Suprapubic skin (tissue), 4 donors: Measurements from ENCODE around the gene C13orf46. TPM values are rescaled to one million over a fixed set of nuclear protein-coding genes. Genes with fewer than 3 reads are reported as not detected.
A peak's percentile ranks its signal among the peaks of the same experiment; 100 is the strongest.

ENCODE experiments used
- DNase-seq, 2 donors: peaks; one replicate each; pipeline ENCODE4 v3.0.0-alpha.2; 2019; ENCODE audit warnings: low spot score in 2 of 2
- H3K27ac ChIP-seq: fragments of 200-600 bp; sonication (generic); one replicate; pipeline ENCODE4 v1.5.1; 2019
- H3K27me3 ChIP-seq: fragments of 200-600 bp; sonication (generic); one replicate; pipeline ENCODE4 v1.5.1; 2019
- H3K36me3 ChIP-seq: fragments of 200-600 bp; sonication (generic); one replicate; pipeline ENCODE4 v1.5.1; 2019
- H3K4me1 ChIP-seq: fragments of 200-600 bp; sonication (generic); one replicate; pipeline ENCODE4 v1.5.1; 2019
- H3K4me3 ChIP-seq: fragments of 200-600 bp; sonication (generic); one replicate; pipeline ENCODE4 v1.5.1; 2019; ENCODE audit warnings: mild to moderate bottlenecking
- H3K9me3 ChIP-seq: fragments of 200-600 bp; sonication (generic); one replicate; pipeline ENCODE4 v1.5.1; 2019
- CTCF ChIP-seq, 2 donors: fragments of 200-600 bp in 1 of 2; fragments of 450-650 bp in 1 of 2; sonication (generic) in 1 of 2; IDR thresholded peaks; one replicate each; pipeline ENCODE4 v1.5.1; 2016 to 2019; ENCODE audit warnings: antibody characterized with exemption in 2 of 2, mild to moderate bottlenecking in 1 of 2, moderate library complexity in 1 of 2
- EP300 ChIP-seq: sonication (generic); formaldehyde crosslinking; IDR thresholded peaks from one replicate; pipeline ENCODE4 v1.6.1; 2017; ENCODE audit warnings: antibody characterized with exemption
- POLR2A ChIP-seq, 2 donors: fragments of 450-650 bp; IDR thresholded peaks; one replicate each; pipeline ENCODE4 v1.6.1; 2017; ENCODE audit warnings: antibody characterized with exemption in 2 of 2, mild to moderate bottlenecking in 2 of 2, moderate library complexity in 2 of 2
- POLR2AphosphoS5 ChIP-seq, 3 donors: sonication (generic); formaldehyde crosslinking; IDR thresholded peaks; one replicate each; pipeline ENCODE4 v1.6.1; 2017; ENCODE audit warnings: antibody characterized with exemption in 3 of 3
- WGBS: methylation state at CpG from one replicate; pipeline ENCODE4 v1.1.5; 2018; 5-methylcytosine and 5-hydroxymethylcytosine counted together
- total RNA-seq, 4 donors: library from RNA; depleted of rRNA; stranded (reverse); fragments of >200 nt; gene quantifications; one replicate each; pipeline ENCODE4 v1.1.0, GENCODE V29; 2016

The C13orf46 gene
- total RNA-seq, 4 donors from 2014 or later = 0.16 to 1.4 (median 0.53) TPM

- Histone ChIP-seq H3K27me3 (peaks cover 4% of the 10 kb centered on the region), H3K4me1 (peaks cover 13% of the 10 kb centered on the region), H3K4me3 (no peak overlapping the region), H3K36me3 (no peaks in the 10 kb centered on the region), H3K9me3 (no peaks in the 10 kb centered on the region), H3K27ac (no peak overlapping the region)
- no peak for TF ChIP-seq EP300
- no peak for TF ChIP-seq POLR2AphosphoS5 (IDR thresholded peaks at IDR 0.05)
- peak; percentile 44 to 67 for DNase-seq
- 86% methylated on average over 13 of the region's 14 CpGs for WGBS
These were observed 39.3 kb downstream of the C13orf46 start for GRCh38 chr13:113934576-113934975.

- H3K4me1 ChIP-seq = peaks cover 20% of the 10 kb centered on the region
- no peak overlapping the region for H3K27ac ChIP-seq
- H3K36me3 ChIP-seq = no peaks in the 10 kb centered on the region
- no peaks in the 10 kb centered on the region for H3K9me3 ChIP-seq
- peaks cover 3% of the 10 kb centered on the region for H3K27me3 ChIP-seq
- no peak overlapping the region for H3K4me3 ChIP-seq
- TF ChIP-seq EP300 = no peak
- 95% methylated on average over 22 of the region's 22 CpGs for WGBS
- DNase-seq = peak; percentile 31 to 74
These were observed 40.0 kb downstream of the C13orf46 start for GRCh38 chr13:113933901-113934300.

GRCh38 chr13:113931841-113932459 lies 41.9 kb downstream of the C13orf46 start:
- no peaks in the 10 kb centered on the region for H3K27me3 ChIP-seq
- H3K36me3 ChIP-seq = no peaks in the 10 kb centered on the region
- H3K4me3 ChIP-seq = no peak overlapping the region
- DNase-seq = peak; percentile 24 to 45
- H3K27ac ChIP-seq = no peak overlapping the region
- WGBS = 87% methylated on average over 16 of the region's 16 CpGs
- H3K9me3 ChIP-seq = no peaks in the 10 kb centered on the region
- TF ChIP-seq POLR2AphosphoS5 (IDR thresholded peaks at IDR 0.05) (no peak), POLR2A (IDR thresholded peaks at IDR 0.05) (no peak), EP300 (no peak), CTCF (IDR thresholded peaks at IDR 0.05) (no peak)
- H3K4me1 ChIP-seq = peaks cover 40% of the 10 kb centered on the region

- DNase-seq = peak; percentile 61 to 70
- no peaks in the 10 kb centered on the region for H3K27me3 ChIP-seq
- H3K4me3 ChIP-seq = no peak overlapping the region
- H3K36me3 ChIP-seq = no peaks in the 10 kb centered on the region
- peaks cover 42% of the 10 kb centered on the region for H3K4me1 ChIP-seq
- H3K27ac ChIP-seq = no peak overlapping the region
- TF ChIP-seq EP300 (no peak), CTCF (IDR thresholded peaks at IDR 0.05) (no peak), POLR2A (IDR thresholded peaks at IDR 0.05) (no peak), POLR2AphosphoS5 (IDR thresholded peaks at IDR 0.05) (no peak)
- no peaks in the 10 kb centered on the region for H3K9me3 ChIP-seq
- 89% methylated on average over 23 of the region's 36 CpGs for WGBS
These were observed 42.9 kb downstream of the C13orf46 start for GRCh38 chr13:113930671-113931637.

- H3K36me3 ChIP-seq = no peaks in the 10 kb centered on the region
- no peaks in the 10 kb centered on the region for H3K27me3 ChIP-seq
- TF ChIP-seq POLR2AphosphoS5 (IDR thresholded peaks at IDR 0.05) (no peak), CTCF (IDR thresholded peaks at IDR 0.05) (no peak), POLR2A (IDR thresholded peaks at IDR 0.05) (no peak), EP300 (no peak)
- H3K4me3 ChIP-seq = no peak overlapping the region
- H3K9me3 ChIP-seq = no peaks in the 10 kb centered on the region
- peaks cover 33% of the 10 kb centered on the region for H3K4me1 ChIP-seq
- no peak overlapping the region for H3K27ac ChIP-seq
- DNase-seq = peak; percentile 63 to 76
- WGBS = 86% methylated on average over 17 of the region's 38 CpGs
These were observed 44.0 kb downstream of the C13orf46 start for GRCh38 chr13:113929628-113930615.
